Measurements from ENCODE around the gene KRT36. TPM values are rescaled to one million over a fixed set of nuclear protein-coding genes. Genes with fewer than 3 reads are reported as not detected.
A peak's percentile ranks its signal among the peaks of the same experiment; 100 is the strongest.

Gene KRT36
- total RNA-seq, 2 donors from 2014 or later = not detected

DNA sequence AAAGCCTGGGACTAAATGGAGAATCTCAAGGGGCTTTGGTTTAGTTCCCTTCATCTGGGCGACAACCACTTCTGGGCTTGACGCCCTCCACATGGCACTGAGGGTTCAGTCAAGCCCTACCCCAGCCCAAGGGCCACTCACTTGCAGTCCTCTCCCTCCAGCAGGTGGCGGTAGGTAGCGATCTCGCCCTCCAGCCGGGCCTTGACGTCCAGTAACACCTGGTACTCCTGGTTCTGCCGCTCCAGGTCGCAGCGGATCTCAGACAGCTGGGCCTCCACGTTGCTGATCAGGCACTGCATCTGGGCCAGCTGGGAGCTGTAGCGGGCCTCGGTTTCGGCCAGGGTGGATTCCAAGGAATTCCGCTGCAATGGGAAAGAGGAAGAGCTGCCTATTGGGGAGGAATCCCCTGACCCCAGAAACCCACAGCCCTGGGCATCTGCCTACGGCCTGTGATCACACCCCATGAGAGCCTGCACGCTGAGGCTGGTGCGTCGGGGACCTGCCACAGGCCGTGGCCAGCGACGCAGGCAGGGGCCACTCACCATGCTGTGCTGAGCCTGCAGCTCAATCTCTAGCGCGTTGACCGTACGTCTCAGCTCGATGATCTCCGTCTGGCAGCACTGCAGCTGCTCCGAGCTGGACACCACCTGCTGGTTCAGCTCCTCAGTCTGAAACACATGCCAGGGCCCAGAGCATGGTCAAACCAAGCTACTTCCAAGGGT is 2.7 kb downstream of the KRT36 start:
- 73 to 92% methylated on average over 15 to 29 of the region's 29 CpGs for WGBS, 2 experiments (ENCODE audit: insufficient coverage in 1 of 2, insufficient read length in 1 of 2)
- no peak overlapping the region for H3K9ac ChIP-seq (ENCODE audit: extremely low read depth, low read length, poor library complexity, severe bottlenecking)
- no peak overlapping the region for H3K4me3 ChIP-seq (ENCODE audit: low read length)
- Mint-ChIP-seq H3K27me3 (ENCODE audit: insufficient read depth) (peaks cover 29% of the 10 kb centered on the region), H3K36me3 (ENCODE audit: low read depth) (no peaks in the 10 kb centered on the region), H3K4me1 (peaks cover 10% of the 10 kb centered on the region), H3K4me3 (no peak overlapping the region), H3K9me3 (no peaks in the 10 kb centered on the region), H3K27ac (no peak overlapping the region)
- no peaks in the 10 kb centered on the region for H3K36me3 ChIP-seq (ENCODE audit: control insufficient read depth, insufficient read depth, low read length)
- H3K9me3 ChIP-seq (ENCODE audit: control insufficient read depth, low read length) = no peaks in the 10 kb centered on the region
- TF ChIP-seq, protein P1, sequence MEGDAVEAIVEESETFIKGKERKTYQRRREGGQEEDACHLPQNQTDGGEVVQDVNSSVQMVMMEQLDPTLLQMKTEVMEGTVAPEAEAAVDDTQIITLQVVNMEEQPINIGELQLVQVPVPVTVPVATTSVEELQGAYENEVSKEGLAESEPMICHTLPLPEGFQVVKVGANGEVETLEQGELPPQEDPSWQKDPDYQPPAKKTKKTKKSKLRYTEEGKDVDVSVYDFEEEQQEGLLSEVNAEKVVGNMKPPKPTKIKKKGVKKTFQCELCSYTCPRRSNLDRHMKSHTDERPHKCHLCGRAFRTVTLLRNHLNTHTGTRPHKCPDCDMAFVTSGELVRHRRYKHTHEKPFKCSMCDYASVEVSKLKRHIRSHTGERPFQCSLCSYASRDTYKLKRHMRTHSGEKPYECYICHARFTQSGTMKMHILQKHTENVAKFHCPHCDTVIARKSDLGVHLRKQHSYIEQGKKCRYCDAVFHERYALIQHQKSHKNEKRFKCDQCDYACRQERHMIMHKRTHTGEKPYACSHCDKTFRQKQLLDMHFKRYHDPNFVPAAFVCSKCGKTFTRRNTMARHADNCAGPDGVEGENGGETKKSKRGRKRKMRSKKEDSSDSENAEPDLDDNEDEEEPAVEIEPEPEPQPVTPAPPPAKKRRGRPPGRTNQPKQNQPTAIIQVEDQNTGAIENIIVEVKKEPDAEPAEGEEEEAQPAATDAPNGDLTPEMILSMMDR (conservative IDR thresholded peaks at IDR 0.05) = peak; percentile 91
- H3K4me1 ChIP-seq (ENCODE audit: control insufficient read depth, insufficient read depth, low read length) = peaks cover 7% of the 10 kb centered on the region
- H3K27me3 ChIP-seq (ENCODE audit: control insufficient read depth, insufficient read depth, low read length, poor library complexity, severe bottlenecking) = no peaks in the 10 kb centered on the region
- peak; percentile 97 for DNase-seq
- H3K27ac ChIP-seq (ENCODE audit: low read depth, low read length) = no peak overlapping the region

- Mint-ChIP-seq H3K4me3 (no peak overlapping the region), H3K27ac (no peak overlapping the region), H3K27me3 (ENCODE audit: insufficient read depth) (peaks cover 29% of the 10 kb centered on the region), H3K9me3 (no peaks in the 10 kb centered on the region), H3K4me1 (peaks cover 10% of the 10 kb centered on the region), H3K36me3 (ENCODE audit: low read depth) (no peaks in the 10 kb centered on the region)
- TF ChIP-seq, protein P1 (conservative IDR thresholded peaks at IDR 0.05) = no peak
- WGBS, 2 experiments (ENCODE audit: insufficient coverage in 1 of 2, insufficient read length in 1 of 2) = 95% methylated on average over 12 to 13 of the region's 13 CpGs
- no peaks in the 10 kb centered on the region for H3K9me3 ChIP-seq (ENCODE audit: control insufficient read depth, low read length)
- peak; percentile 45 for DNase-seq
- H3K36me3 ChIP-seq (ENCODE audit: control insufficient read depth, insufficient read depth, low read length) = no peaks in the 10 kb centered on the region
- peaks cover 7% of the 10 kb centered on the region for H3K4me1 ChIP-seq (ENCODE audit: control insufficient read depth, insufficient read depth, low read length)
- H3K4me3 ChIP-seq (ENCODE audit: low read length) = no peak overlapping the region
- no peak overlapping the region for H3K27ac ChIP-seq (ENCODE audit: low read depth, low read length)
- H3K27me3 ChIP-seq (ENCODE audit: control insufficient read depth, insufficient read depth, low read length, poor library complexity, severe bottlenecking) = no peaks in the 10 kb centered on the region
- H3K9ac ChIP-seq (ENCODE audit: extremely low read depth, low read length, poor library complexity, severe bottlenecking) = no peak overlapping the region
Observed at GRCh38 chr17:41486316-41486715, 3.4 kb downstream of the KRT36 start.

DNA sequence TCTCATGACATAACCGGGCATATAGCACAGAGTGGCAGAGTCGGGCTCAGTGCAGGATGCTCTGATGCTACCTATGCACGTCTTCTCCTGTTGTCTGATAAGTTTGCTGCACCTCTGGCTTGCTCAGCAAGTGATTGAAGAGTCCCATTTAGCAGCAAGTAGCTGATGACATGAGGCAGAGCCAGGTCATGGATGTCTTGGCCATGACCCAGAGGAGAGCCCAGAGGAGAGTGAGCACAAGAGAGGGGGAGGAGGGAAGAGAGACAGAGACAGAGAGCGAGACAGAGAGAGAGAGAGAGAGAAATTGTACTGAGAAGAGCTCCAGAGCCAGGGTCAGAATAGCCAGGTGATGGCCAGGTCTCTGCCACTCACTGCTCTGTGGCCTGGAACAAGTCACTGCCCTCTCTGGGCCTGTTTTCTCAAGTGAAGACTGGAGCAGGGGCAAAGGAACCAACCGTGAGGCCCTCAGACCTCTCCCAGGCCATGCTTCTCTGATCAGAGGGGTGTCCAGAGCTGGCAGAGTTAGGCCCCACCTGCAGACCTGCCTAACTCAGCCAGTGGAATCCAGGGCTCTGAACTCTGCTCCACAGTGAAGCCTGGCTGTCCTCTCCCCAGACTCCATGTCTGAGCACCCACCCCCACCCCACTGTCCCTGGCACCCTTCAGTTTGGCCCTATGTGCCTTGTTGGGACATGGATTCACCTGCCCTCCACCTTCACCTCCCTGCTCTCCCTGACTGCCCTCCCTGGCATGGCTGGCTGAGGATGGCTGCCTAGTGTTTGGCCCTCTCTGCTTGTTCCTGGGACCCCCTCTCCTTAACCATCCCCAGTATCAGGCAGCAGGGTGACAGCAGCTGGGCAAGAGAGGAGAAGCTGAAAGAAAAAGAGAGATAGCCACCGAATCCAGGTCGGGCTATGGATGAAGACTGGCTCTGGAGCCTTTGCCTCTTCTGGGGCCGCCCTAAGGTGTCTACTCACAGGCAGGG is 4.5 kb downstream of the KRT36 start:
- Histone ChIP-seq H3K4me3 (ENCODE audit: low read length) (no peak overlapping the region), H3K36me3 (ENCODE audit: control insufficient read depth, insufficient read depth, low read length) (no peaks in the 10 kb centered on the region), H3K9me3 (ENCODE audit: control insufficient read depth, low read length) (no peaks in the 10 kb centered on the region), H3K4me1 (ENCODE audit: control insufficient read depth, insufficient read depth, low read length) (peaks cover 7% of the 10 kb centered on the region), H3K27me3 (ENCODE audit: control insufficient read depth, insufficient read depth, low read length, poor library complexity, severe bottlenecking) (no peaks in the 10 kb centered on the region), H3K27ac (ENCODE audit: low read depth, low read length) (no peak overlapping the region), H3K9ac (ENCODE audit: extremely low read depth, low read length, poor library complexity, severe bottlenecking) (no peak overlapping the region)
- Mint-ChIP-seq H3K4me3 (no peak overlapping the region), H3K27ac (no peak overlapping the region), H3K9me3 (no peaks in the 10 kb centered on the region), H3K27me3 (ENCODE audit: insufficient read depth) (peaks cover 27% of the 10 kb centered on the region), H3K4me1 (peaks cover 10% of the 10 kb centered on the region), H3K36me3 (ENCODE audit: low read depth) (no peaks in the 10 kb centered on the region)
- TF ChIP-seq, protein P1 (conservative IDR thresholded peaks at IDR 0.05) = no peak
- 90 to 94% methylated on average over 5 to 8 of the region's 8 CpGs for WGBS, 2 experiments (ENCODE audit: insufficient coverage in 1 of 2, insufficient read length in 1 of 2)
- DNase-seq = no peak

All from endodermal cell (in vitro differentiated cells).